ENCODE data around the gene VAMP8. TPM values are rescaled to one million over a fixed set of nuclear protein-coding genes. Genes with fewer than 3 reads are reported as not detected.
"Not testable (repeated sequence)": the region's sequence is repeated elsewhere in the genome, so short reads cannot be mapped to it uniquely, and the experiment has no call there.

Gene VAMP8
- total RNA-seq, 2 donors from 2014 or later = 80.4 to 146 TPM

GRCh38 chr2:85615413-85615728, 38.0 kb downstream of the VAMP8 start:
- H3K36me3 Mint-ChIP-seq (ENCODE audit: low read depth) = peaks cover 18% of the 10 kb centered on the region
- Histone ChIP-seq H3K4me3 (ENCODE audit: low read length) (peak overlapping the region; percentile 84), H3K9ac (ENCODE audit: extremely low read depth, low read length, poor library complexity, severe bottlenecking) (no peak overlapping the region), H3K27ac (ENCODE audit: low read depth, low read length) (no peak overlapping the region), H3K27me3 (ENCODE audit: control insufficient read depth, insufficient read depth, low read length, poor library complexity, severe bottlenecking) (no peaks in the 10 kb centered on the region), H3K9me3 (ENCODE audit: control insufficient read depth, low read length) (no peaks in the 10 kb centered on the region), H3K4me1 (ENCODE audit: control insufficient read depth, insufficient read depth, low read length) (peaks cover 6% of the 10 kb centered on the region), H3K36me3 (ENCODE audit: control insufficient read depth, insufficient read depth, low read length) (peaks cover 20% of the 10 kb centered on the region)
- H3K27me3 Mint-ChIP-seq (ENCODE audit: insufficient read depth) = no peaks in the 10 kb centered on the region
- H3K9me3 Mint-ChIP-seq = no peaks in the 10 kb centered on the region
- no peak for DNase-seq
- peak overlapping the region; percentile 96 for H3K27ac Mint-ChIP-seq
- WGBS, 2 experiments (ENCODE audit: insufficient coverage in 1 of 2, insufficient read length in 1 of 2) = 90 to 95% methylated on average over 16 to 17 of the region's 17 CpGs
- TF ChIP-seq, protein P1, sequence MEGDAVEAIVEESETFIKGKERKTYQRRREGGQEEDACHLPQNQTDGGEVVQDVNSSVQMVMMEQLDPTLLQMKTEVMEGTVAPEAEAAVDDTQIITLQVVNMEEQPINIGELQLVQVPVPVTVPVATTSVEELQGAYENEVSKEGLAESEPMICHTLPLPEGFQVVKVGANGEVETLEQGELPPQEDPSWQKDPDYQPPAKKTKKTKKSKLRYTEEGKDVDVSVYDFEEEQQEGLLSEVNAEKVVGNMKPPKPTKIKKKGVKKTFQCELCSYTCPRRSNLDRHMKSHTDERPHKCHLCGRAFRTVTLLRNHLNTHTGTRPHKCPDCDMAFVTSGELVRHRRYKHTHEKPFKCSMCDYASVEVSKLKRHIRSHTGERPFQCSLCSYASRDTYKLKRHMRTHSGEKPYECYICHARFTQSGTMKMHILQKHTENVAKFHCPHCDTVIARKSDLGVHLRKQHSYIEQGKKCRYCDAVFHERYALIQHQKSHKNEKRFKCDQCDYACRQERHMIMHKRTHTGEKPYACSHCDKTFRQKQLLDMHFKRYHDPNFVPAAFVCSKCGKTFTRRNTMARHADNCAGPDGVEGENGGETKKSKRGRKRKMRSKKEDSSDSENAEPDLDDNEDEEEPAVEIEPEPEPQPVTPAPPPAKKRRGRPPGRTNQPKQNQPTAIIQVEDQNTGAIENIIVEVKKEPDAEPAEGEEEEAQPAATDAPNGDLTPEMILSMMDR (conservative IDR thresholded peaks at IDR 0.05) = no peak
- H3K4me3 Mint-ChIP-seq = peak overlapping the region; percentile 91
- H3K4me1 Mint-ChIP-seq = peaks cover 4% of the 10 kb centered on the region

DNA sequence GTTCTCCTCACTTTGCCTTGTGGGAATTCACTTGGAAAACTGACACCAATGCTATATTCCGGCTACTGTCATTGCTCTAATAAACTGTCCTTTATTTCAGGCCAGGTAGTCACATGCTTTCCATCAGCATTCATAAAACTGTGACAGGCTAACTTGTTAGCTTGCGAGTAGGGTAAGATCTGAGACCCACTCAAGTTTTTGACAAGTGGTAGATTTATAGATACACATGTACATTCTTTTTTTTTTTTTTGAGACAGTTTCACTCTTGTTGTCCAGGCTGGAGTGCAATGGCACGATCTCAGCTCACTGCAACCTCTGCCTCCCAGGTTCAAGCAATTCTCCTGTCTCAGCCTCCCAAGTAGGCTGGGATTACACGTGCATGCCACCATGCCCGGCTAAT, 40.3 kb downstream of the VAMP8 start:
- not testable (repeated sequence) for H3K4me1 ChIP-seq (ENCODE audit: control insufficient read depth, insufficient read depth, low read length); H3K27me3 ChIP-seq (ENCODE audit: control insufficient read depth, insufficient read depth, low read length, poor library complexity, severe bottlenecking); H3K9me3 ChIP-seq (ENCODE audit: control insufficient read depth, low read length); H3K4me1 Mint-ChIP-seq; H3K27ac ChIP-seq (ENCODE audit: low read depth, low read length); H3K27me3 Mint-ChIP-seq (ENCODE audit: insufficient read depth); H3K9me3 Mint-ChIP-seq; DNase-seq
- Mint-ChIP-seq H3K36me3 (ENCODE audit: low read depth) (peaks cover 29% of the 10 kb centered on the region), H3K4me3 (peak overlapping the region; percentile 91), H3K27ac (peak overlapping the region; percentile 73)
- Histone ChIP-seq H3K9ac (ENCODE audit: extremely low read depth, low read length, poor library complexity, severe bottlenecking) (peak overlapping the region; percentile 96), H3K4me3 (ENCODE audit: low read length) (peak overlapping the region; percentile 84), H3K36me3 (ENCODE audit: control insufficient read depth, insufficient read depth, low read length) (peaks cover 37% of the 10 kb centered on the region)
- WGBS, 2 experiments (ENCODE audit: insufficient coverage in 1 of 2, insufficient read length in 1 of 2) = 92 to 97% methylated on average over 3 to 5 of the region's 5 CpGs

- Mint-ChIP-seq H3K36me3 (ENCODE audit: low read depth) (peaks cover 46% of the 10 kb centered on the region), H3K9me3 (no peaks in the 10 kb centered on the region), H3K4me3 (no peak overlapping the region), H3K27ac (no peak overlapping the region), H3K4me1 (peaks cover 4% of the 10 kb centered on the region), H3K27me3 (ENCODE audit: insufficient read depth) (no peaks in the 10 kb centered on the region)
- WGBS, 2 experiments (ENCODE audit: insufficient coverage in 1 of 2, insufficient read length in 1 of 2) = 95 to 96% methylated on average over 5 to 6 of the region's 6 CpGs
- no peak overlapping the region for H3K4me3 ChIP-seq (ENCODE audit: low read length)
- no peak for DNase-seq
- no peak overlapping the region for H3K27ac ChIP-seq (ENCODE audit: low read depth, low read length)
- no peak overlapping the region for H3K9ac ChIP-seq (ENCODE audit: extremely low read depth, low read length, poor library complexity, severe bottlenecking)
- peaks cover 54% of the 10 kb centered on the region for H3K36me3 ChIP-seq (ENCODE audit: control insufficient read depth, insufficient read depth, low read length)
- no peaks in the 10 kb centered on the region for H3K9me3 ChIP-seq (ENCODE audit: control insufficient read depth, low read length)
- TF ChIP-seq, protein P1 (conservative IDR thresholded peaks at IDR 0.05) = no peak
- H3K4me1 ChIP-seq (ENCODE audit: control insufficient read depth, insufficient read depth, low read length) = peaks cover 6% of the 10 kb centered on the region
- no peaks in the 10 kb centered on the region for H3K27me3 ChIP-seq (ENCODE audit: control insufficient read depth, insufficient read depth, low read length, poor library complexity, severe bottlenecking)
These were observed 42.2 kb downstream of the VAMP8 start for GRCh38 chr2:85619617-85620016.

GRCh38 chr2:85621338-85621737, 44.0 kb downstream of the VAMP8 start:
- WGBS, 2 experiments (ENCODE audit: insufficient coverage in 1 of 2, insufficient read length in 1 of 2) = no CpG with 5 or more reads among the region's 1 CpG
- no peak for DNase-seq
- no peak overlapping the region for H3K4me3 ChIP-seq (ENCODE audit: low read length)
- H3K4me1 ChIP-seq (ENCODE audit: control insufficient read depth, insufficient read depth, low read length) = peaks cover 6% of the 10 kb centered on the region
- no peak overlapping the region for H3K27ac Mint-ChIP-seq
- no peaks in the 10 kb centered on the region for H3K9me3 ChIP-seq (ENCODE audit: control insufficient read depth, low read length)
- H3K27ac ChIP-seq (ENCODE audit: low read depth, low read length) = no peak overlapping the region
- H3K27me3 ChIP-seq (ENCODE audit: control insufficient read depth, insufficient read depth, low read length, poor library complexity, severe bottlenecking) = no peaks in the 10 kb centered on the region
- H3K27me3 Mint-ChIP-seq (ENCODE audit: insufficient read depth) = no peaks in the 10 kb centered on the region
- TF ChIP-seq, protein P1 (conservative IDR thresholded peaks at IDR 0.05) = no peak
- H3K9ac ChIP-seq (ENCODE audit: extremely low read depth, low read length, poor library complexity, severe bottlenecking) = no peak overlapping the region
- H3K36me3 ChIP-seq (ENCODE audit: control insufficient read depth, insufficient read depth, low read length) = peaks cover 70% of the 10 kb centered on the region
- H3K9me3 Mint-ChIP-seq = no peaks in the 10 kb centered on the region
- H3K4me3 Mint-ChIP-seq = no peak overlapping the region
- H3K36me3 Mint-ChIP-seq (ENCODE audit: low read depth) = peaks cover 62% of the 10 kb centered on the region
- peaks cover 4% of the 10 kb centered on the region for H3K4me1 Mint-ChIP-seq

Measured in endodermal cell (in vitro differentiated cells).